GM12878 (cell line): ENCODE data around the gene DHRS9. TPM values are rescaled to one million over a fixed set of nuclear protein-coding genes. Genes with fewer than 3 reads are reported as not detected.

Experiments used
- ATAC-seq: fragments of 200-7000 bp; cut with Tn5 transposase; 3 replicates; pipeline ENCODE4 v1.9.1; 2020; ENCODE audit warnings: mild to moderate bottlenecking, moderate library complexity
- BruUV-seq: library from RNA; stranded (reverse); fragments of 400-500 nt; replicated peaks from 2 replicates; lab custom pipeline; 2021; lab: Mats Ljungman, UMichigan
- CTCF ChIA-PET: fragments of 300-600 bp; sonication (Branson Sonifier 250); formaldehyde crosslinking; extraction: SDS; loops from one replicate; lab custom pipeline; 2021; ENCODE audit warnings: inconsistent platforms; lab: Yijun Ruan, JAX
- POLR2A ChIA-PET: fragments of 350-600 bp; formaldehyde crosslinking; extraction: SDS; loops from one replicate; lab custom pipeline; 2021; ENCODE audit warnings: inconsistent platforms; lab: Charles Lee
- RAD21 ChIA-PET: fragments of 300-600 bp; sonication (Branson Sonifier 250); formaldehyde crosslinking; loops from one replicate; lab custom pipeline; 2023; ENCODE audit warnings: antibody characterized with exemption; ENCODE audit not compliant: unreplicated experiment; lab: Charles Lee
- SMC1A ChIA-PET: fragments of 300-600 bp; sonication (Branson Sonifier 250); formaldehyde crosslinking; loops from one replicate; lab custom pipeline; 2023; ENCODE audit not compliant: unreplicated experiment, uncharacterized antibody; lab: Charles Lee
- DNase-seq: peaks from one replicate; pipeline ENCODE4 v3.0.0-alpha.2; 2011; ENCODE audit warnings: low read depth, low spot score
- FAIRE-seq: peaks from 3 replicates; lab custom pipeline; 2011; peaks lifted over from hg19 to GRCh38; lab: Jason Lieb, UNC
- H2AFZ ChIP-seq: 2 replicates; pipeline ENCODE4 v1.6.0; 2011; ENCODE audit warnings: low read depth, low read length, control low read depth; ENCODE audit not compliant: control insufficient read depth
- H3K27ac ChIP-seq: 2 replicates; pipeline ENCODE4 v1.5.1; 2011; ENCODE audit warnings: control low read depth; ENCODE audit not compliant: control insufficient read depth, insufficient read depth
- H3K27me3 ChIP-seq, 2 experiments: replicated peaks in 1 of 2; 2 replicates each; pipeline versions ENCODE4 v1.6.0 to v1.6.1; 2011; ENCODE audit warnings: low read length in 1 of 2; ENCODE audit not compliant: control insufficient read depth in 2 of 2, insufficient read depth in 2 of 2
- H3K36me3 ChIP-seq, 2 experiments: 2 replicates each; pipeline ENCODE4 v1.5.1; 2011; ENCODE audit warnings: low read length in 1 of 2; ENCODE audit not compliant: control insufficient read depth in 2 of 2, insufficient read depth in 2 of 2
- H3K4me1 ChIP-seq: 2 replicates; pipeline ENCODE4 v1.6.1; 2011; ENCODE audit warnings: mild to moderate bottlenecking, low read length, moderate library complexity, mixed read lengths; ENCODE audit not compliant: control insufficient read depth, insufficient read depth
- H3K4me2 ChIP-seq: 2 replicates; pipeline ENCODE4 v1.6.0; 2011; ENCODE audit warnings: control low read depth; ENCODE audit not compliant: control insufficient read depth, insufficient read depth
- H3K4me3 ChIP-seq: fragments of 200-600 bp; sonication (generic); 2 replicates; pipeline ENCODE4 v1.5.1; 2016
- H3K79me2 ChIP-seq: 2 replicates; pipeline ENCODE4 v1.6.0; 2011; ENCODE audit warnings: low read length; ENCODE audit not compliant: control insufficient read depth, insufficient read depth
- H3K9ac ChIP-seq: 2 replicates; pipeline ENCODE4 v1.8.0; 2011; ENCODE audit warnings: low read length, control low read depth, mixed read lengths; ENCODE audit not compliant: control insufficient read depth, insufficient read depth
- H3K9me3 ChIP-seq: replicated peaks from 3 replicates; pipeline ENCODE4 v1.5.1; 2011; ENCODE audit warnings: mild to moderate bottlenecking, low read length; ENCODE audit not compliant: control insufficient read depth, insufficient read depth
- H4K20me1 ChIP-seq: 2 replicates; pipeline ENCODE4 v1.6.0; 2011; ENCODE audit not compliant: control insufficient read depth, insufficient read depth
- GATAD2B ChIP-seq: fragments of 450-650 bp; conservative IDR thresholded peaks from 2 replicates; pipeline ENCODE4 v1.6.1; 2017; ENCODE audit warnings: low read depth, mild to moderate bottlenecking, moderate library complexity
- KLF5 ChIP-seq: fragments of 450-650 bp; IDR thresholded peaks from 2 replicates; pipeline ENCODE4 v1.6.1; 2014; ENCODE audit warnings: mild to moderate bottlenecking; ENCODE audit not compliant: partially characterized antibody
- MEF2B ChIP-seq: fragments of 450-650 bp; IDR thresholded peaks from 2 replicates; pipeline ENCODE4 v1.6.1; 2018; ENCODE audit warnings: mild to moderate bottlenecking, moderate library complexity; ENCODE audit not compliant: partially characterized antibody, poor library complexity, severe bottlenecking
- PAX5 ChIP-seq: IDR thresholded peaks from 2 replicates; pipeline ENCODE4 v1.6.1; 2011; ENCODE audit warnings: low read depth, low read length, borderline replicate concordance
- RBBP5 ChIP-seq: fragments of 200-600 bp; sonication (generic); conservative IDR thresholded peaks from 2 replicates; pipeline ENCODE4 v1.6.1; 2016
- SMAD1 ChIP-seq: fragments of 450-650 bp; IDR thresholded peaks from 2 replicates; pipeline ENCODE4 v1.6.1; 2018; ENCODE audit warnings: mild to moderate bottlenecking, low read depth; ENCODE audit not compliant: partially characterized antibody
- SPI1 ChIP-seq: IDR thresholded peaks from 2 replicates; pipeline ENCODE4 v1.6.1; 2011; ENCODE audit warnings: low read depth, mild to moderate bottlenecking, low read length, moderate library complexity, borderline replicate concordance; ENCODE audit not compliant: insufficient read depth
- TARDBP ChIP-seq: IDR thresholded peaks from 2 replicates; pipeline ENCODE4 v1.6.1; 2016; ENCODE audit warnings: borderline replicate concordance
- TCF3 ChIP-seq: IDR thresholded peaks from 2 replicates; pipeline ENCODE4 v1.6.1; 2012; ENCODE audit warnings: low read depth, mild to moderate bottlenecking, low read length, borderline replicate concordance; ENCODE audit not compliant: insufficient read depth
- ZNF207 ChIP-seq: fragments of 450-650 bp; IDR thresholded peaks from 2 replicates; pipeline ENCODE4 v1.6.1; 2014; ENCODE audit warnings: antibody characterized with exemption, mild to moderate bottlenecking, borderline replicate concordance
- WGBS: methylation state at CpG from one replicate; pipeline ENCODE4 v1.1.6; 2016; ENCODE audit warnings: low lambda C conversion rate; ENCODE audit not compliant: insufficient replicate concordance, insufficient coverage; ENCODE audit errors: missing lambda C conversion rate; 5-methylcytosine and 5-hydroxymethylcytosine counted together
- in situ Hi-C: fragments of 300-500 bp; cut with MboI; formaldehyde crosslinking; loops from 9 replicates; pipeline ENCODE4 v1.14.3; 2018; ENCODE audit warnings: mixed read lengths
- intact Hi-C: fragments of 100-400 bp; cut with micrococcal nuclease; formaldehyde crosslinking; loops from one replicate; pipeline ENCODE4 v1.14.2; 2022; ENCODE audit not compliant: unreplicated experiment
- polyA plus RNA-seq, 11 experiments: library from polyadenylated mRNA; depleted of rRNA in 4 of 11; unstranded in 6 of 11; stranded (reverse) in 5 of 11; fragments of >200 nt; fragmentation: Nextera tagmentation in 4 of 11; fragmentation: Illumina TruSeq in 1 of 11; extraction: Ambion mirVana in 4 of 11; extraction: Trizol in 1 of 11; gene quantifications; 1 replicate in 1 of 11; 2 replicates in 10 of 11; pipeline versions ENCODE4 v1.2.1 to v1.2.3, GENCODE V29; 2011 to 2016; ENCODE audit warnings: inconsistent platforms in 2 of 11, missing spikeins in 2 of 11, low read depth in 1 of 11
- total RNA-seq, 4 experiments: library from RNA; depleted of rRNA in 3 of 4; stranded (reverse); fragments of >200 nt in 3 of 4; fragmentation: Illumina TruSeq in 1 of 4; extraction: Trizol in 1 of 4; gene quantifications; 2 replicates each; pipeline versions ENCODE4 v1.2.1 to v1.2.3, GENCODE V29; 2013 to 2021
- TF ChIP-seq, protein P1 (sequence below): IDR thresholded peaks from 2 replicates; pipeline ENCODE4 v1.6.1; 2011; ENCODE audit warnings: low read depth, mild to moderate bottlenecking, low read length, moderate library complexity, borderline replicate concordance; ENCODE audit errors: extremely low read depth
- TF ChIP-seq, protein P2 (sequence below): fragments of 450-650 bp; IDR thresholded peaks from 2 replicates; pipeline ENCODE4 v1.6.1; 2018; ENCODE audit warnings: mild to moderate bottlenecking, low read depth, moderate library complexity; ENCODE audit not compliant: partially characterized antibody
- TF ChIP-seq, protein P3 (sequence below): IDR thresholded peaks from 2 replicates; pipeline ENCODE4 v1.6.1; 2011; ENCODE audit warnings: borderline replicate concordance, low read depth, mild to moderate bottlenecking, moderate library complexity, low read length; ENCODE audit not compliant: insufficient read depth, poor library complexity, severe bottlenecking
- TF ChIP-seq, protein P4 (sequence below): fragments of 450-650 bp; IDR thresholded peaks from 2 replicates; pipeline ENCODE4 v1.6.1; 2016; ENCODE audit warnings: mild to moderate bottlenecking

The DHRS9 gene
- total and polyA plus RNA-seq, 10 of the 15 experiments (the other 5 are each of a cell fraction or from before 2014, with no cell fraction given), result 0.09 to 0.34 (median 0.13) TPM; not detected in 5

DNA sequence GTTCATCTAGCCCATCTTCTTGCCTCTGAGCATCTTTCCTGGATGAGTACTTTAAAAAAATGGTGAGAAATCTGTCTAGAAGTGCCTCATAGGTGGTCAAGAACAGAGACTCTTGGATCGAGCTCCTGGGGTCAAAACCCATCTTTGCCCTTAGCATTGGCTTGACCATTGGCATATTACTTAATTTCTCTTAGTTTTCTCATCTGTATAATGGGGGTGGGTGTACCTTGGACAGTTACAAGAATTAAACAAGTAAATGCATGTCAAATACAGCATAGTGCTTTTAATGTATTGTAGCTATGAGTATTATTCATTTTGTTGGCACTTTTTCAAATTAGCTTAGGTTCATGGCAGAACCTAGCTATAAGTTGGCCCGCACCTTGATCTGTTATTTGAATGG lies 36.8 kb downstream of the DHRS9 start:
- no peak overlapping the region for H3K27ac ChIP-seq
- no peak for FAIRE-seq
- TF ChIP-seq TARDBP (no peak), PAX5 (no peak), SPI1 (no peak), TCF3 (no peak), RBBP5 (no peak), SMAD1 (no peak), KLF5 (no peak), MEF2B (no peak), ZNF207 (no peak), GATAD2B (no peak)
- TF ChIP-seq, protein P1, sequence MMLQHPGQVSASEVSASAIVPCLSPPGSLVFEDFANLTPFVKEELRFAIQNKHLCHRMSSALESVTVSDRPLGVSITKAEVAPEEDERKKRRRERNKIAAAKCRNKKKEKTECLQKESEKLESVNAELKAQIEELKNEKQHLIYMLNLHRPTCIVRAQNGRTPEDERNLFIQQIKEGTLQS, result no peak
- TF ChIP-seq, protein P2, sequence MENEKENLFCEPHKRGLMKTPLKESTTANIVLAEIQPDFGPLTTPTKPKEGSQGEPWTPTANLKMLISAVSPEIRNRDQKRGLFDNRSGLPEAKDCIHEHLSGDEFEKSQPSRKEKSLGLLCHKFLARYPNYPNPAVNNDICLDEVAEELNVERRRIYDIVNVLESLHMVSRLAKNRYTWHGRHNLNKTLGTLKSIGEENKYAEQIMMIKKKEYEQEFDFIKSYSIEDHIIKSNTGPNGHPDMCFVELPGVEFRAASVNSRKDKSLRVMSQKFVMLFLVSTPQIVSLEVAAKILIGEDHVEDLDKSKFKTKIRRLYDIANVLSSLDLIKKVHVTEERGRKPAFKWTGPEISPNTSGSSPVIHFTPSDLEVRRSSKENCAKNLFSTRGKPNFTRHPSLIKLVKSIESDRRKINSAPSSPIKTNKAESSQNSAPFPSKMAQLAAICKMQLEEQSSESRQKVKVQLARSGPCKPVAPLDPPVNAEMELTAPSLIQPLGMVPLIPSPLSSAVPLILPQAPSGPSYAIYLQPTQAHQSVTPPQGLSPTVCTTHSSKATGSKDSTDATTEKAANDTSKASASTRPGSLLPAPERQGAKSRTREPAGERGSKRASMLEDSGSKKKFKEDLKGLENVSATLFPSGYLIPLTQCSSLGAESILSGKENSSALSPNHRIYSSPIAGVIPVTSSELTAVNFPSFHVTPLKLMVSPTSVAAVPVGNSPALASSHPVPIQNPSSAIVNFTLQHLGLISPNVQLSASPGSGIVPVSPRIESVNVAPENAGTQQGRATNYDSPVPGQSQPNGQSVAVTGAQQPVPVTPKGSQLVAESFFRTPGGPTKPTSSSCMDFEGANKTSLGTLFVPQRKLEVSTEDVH, result no peak
- TF ChIP-seq, protein P3, sequence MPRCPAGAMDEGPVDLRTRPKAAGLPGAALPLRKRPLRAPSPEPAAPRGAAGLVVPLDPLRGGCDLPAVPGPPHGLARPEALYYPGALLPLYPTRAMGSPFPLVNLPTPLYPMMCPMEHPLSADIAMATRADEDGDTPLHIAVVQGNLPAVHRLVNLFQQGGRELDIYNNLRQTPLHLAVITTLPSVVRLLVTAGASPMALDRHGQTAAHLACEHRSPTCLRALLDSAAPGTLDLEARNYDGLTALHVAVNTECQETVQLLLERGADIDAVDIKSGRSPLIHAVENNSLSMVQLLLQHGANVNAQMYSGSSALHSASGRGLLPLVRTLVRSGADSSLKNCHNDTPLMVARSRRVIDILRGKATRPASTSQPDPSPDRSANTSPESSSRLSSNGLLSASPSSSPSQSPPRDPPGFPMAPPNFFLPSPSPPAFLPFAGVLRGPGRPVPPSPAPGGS, result no peak
- TF ChIP-seq, protein P4, sequence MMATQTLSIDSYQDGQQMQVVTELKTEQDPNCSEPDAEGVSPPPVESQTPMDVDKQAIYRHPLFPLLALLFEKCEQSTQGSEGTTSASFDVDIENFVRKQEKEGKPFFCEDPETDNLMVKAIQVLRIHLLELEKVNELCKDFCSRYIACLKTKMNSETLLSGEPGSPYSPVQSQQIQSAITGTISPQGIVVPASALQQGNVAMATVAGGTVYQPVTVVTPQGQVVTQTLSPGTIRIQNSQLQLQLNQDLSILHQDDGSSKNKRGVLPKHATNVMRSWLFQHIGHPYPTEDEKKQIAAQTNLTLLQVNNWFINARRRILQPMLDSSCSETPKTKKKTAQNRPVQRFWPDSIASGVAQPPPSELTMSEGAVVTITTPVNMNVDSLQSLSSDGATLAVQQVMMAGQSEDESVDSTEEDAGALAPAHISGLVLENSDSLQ, result no peak

More for the DNA sequence above, 36.8 kb downstream of the DHRS9 start:
- Histone ChIP-seq H3K4me1 (0 out of 2 replicates have a peak, but pooled peaks cover 4% of the 10 kb centered on the region), H2AFZ (no peak overlapping the region), H3K9me3 (no peaks in the 10 kb centered on the region), H4K20me1 (no peaks in the 10 kb centered on the region), H3K79me2 (no peaks in the 10 kb centered on the region), H3K9ac (no peak overlapping the region), H3K27me3 (peaks cover 0 to 4% of the 10 kb centered on the region in 2 experiments; a peak in 1 of 4 replicates), H3K4me3 (no peak overlapping the region), H3K36me3 (no peaks in the 10 kb centered on the region), H3K4me2 (no peak overlapping the region)
- BruUV-seq, result no TSS peak
- in situ Hi-C loops (loop anchor here (25.0 kb wide), 1 partner anchor 806 kb away; no protein-coding TSS in a partner anchor), intact Hi-C loops (no loop called here)
- WGBS, result 34% methylated on average over 2 of the region's 2 CpGs
- ATAC-seq (no peak), DNase-seq (no peak)
- ChIA-PET CTCF (interaction anchor here (0.6 to 6.4 kb wide), 3 partner anchors 20 to 35 kb away, joined by 3 to 105 read pairs (median 9); no protein-coding TSS in a partner anchor), RAD21 (no interaction called here), POLR2A (no interaction called here), SMC1A (interaction anchor here (0.6 to 0.8 kb wide), 2 partner anchors 37 to 1520 kb away, joined by 3 read pairs; no protein-coding TSS in a partner anchor)
